OCI-LY1 (cell line): ENCODE results near the gene NOX5.

ENCODE experiments used
- H2AFZ ChIP-seq: fragments of 200-600 bp; sonication (generic), shearing (Covaris generic); 2 replicates; pipeline ENCODE4 v1.6.0; 2014; ENCODE audit warnings: antibody characterized with exemption, mild to moderate bottlenecking, low read length
- H3F3A ChIP-seq: fragments of 200-600 bp; sonication (generic), shearing (Covaris generic); 2 replicates; pipeline ENCODE4 v1.6.0; 2014; ENCODE audit warnings: mild to moderate bottlenecking, antibody characterized with exemption, low read length, moderate library complexity; ENCODE audit not compliant: insufficient read depth
- H3K27ac ChIP-seq: fragments of 200-600 bp; sonication (generic); 2 replicates; pipeline ENCODE4 v1.5.1; 2014; ENCODE audit warnings: low read length, mixed run types, mild to moderate bottlenecking, low read depth; ENCODE audit not compliant: poor library complexity, severe bottlenecking
- H3K27me3 ChIP-seq: fragments of 200-600 bp; sonication (generic); 2 replicates; pipeline ENCODE4 v1.6.0; 2014; ENCODE audit warnings: antibody characterized with exemption, mild to moderate bottlenecking, low read length, moderate library complexity; ENCODE audit not compliant: insufficient read depth
- H3K36me3 ChIP-seq: fragments of 200-600 bp; sonication (generic); 2 replicates; pipeline ENCODE4 v1.6.1; 2014; ENCODE audit warnings: mild to moderate bottlenecking, antibody characterized with exemption, low read length, moderate library complexity, mixed read lengths; ENCODE audit not compliant: insufficient read depth
- H3K4me1 ChIP-seq: fragments of 200-600 bp; sonication (generic); 2 replicates; pipeline ENCODE4 v1.5.1; 2014; ENCODE audit warnings: mild to moderate bottlenecking, low read length, moderate library complexity; ENCODE audit not compliant: insufficient read depth, severe bottlenecking
- H3K4me2 ChIP-seq: fragments of 200-600 bp; sonication (generic), shearing (Covaris generic); 2 replicates; pipeline ENCODE4 v1.6.1; 2014; ENCODE audit warnings: low read length
- H3K4me3 ChIP-seq: fragments of 200-600 bp; sonication (generic); 2 replicates; pipeline ENCODE4 v1.5.1; 2014; ENCODE audit warnings: low read length, low read depth, mild to moderate bottlenecking, mixed read lengths; ENCODE audit not compliant: poor library complexity, severe bottlenecking
- H3K79me2 ChIP-seq: fragments of 200-600 bp; shearing (Covaris generic); 2 replicates; pipeline ENCODE4 v1.6.1; 2016; ENCODE audit warnings: mixed run types, low read length, mixed read lengths; ENCODE audit not compliant: insufficient read depth
- H3K9ac ChIP-seq: fragments of 200-600 bp; sonication (generic), shearing (Covaris generic); 2 replicates; pipeline ENCODE4 v1.6.1; 2014; ENCODE audit warnings: mild to moderate bottlenecking, low read length, mixed read lengths
- H3K9me2 ChIP-seq: fragments of 200-600 bp; sonication (generic), shearing (Covaris generic); 2 replicates; pipeline ENCODE4 v1.6.1; 2014; ENCODE audit warnings: low read depth, mild to moderate bottlenecking, low read length, mixed read lengths
- H3K9me3 ChIP-seq: fragments of 200-600 bp; shearing (Covaris generic); 2 replicates; pipeline ENCODE4 v1.6.1; 2014; ENCODE audit warnings: low read length, mixed read lengths
- H4K20me1 ChIP-seq: fragments of 200-600 bp; sonication (generic), shearing (Covaris generic); 2 replicates; pipeline ENCODE4 v1.6.0; 2016; ENCODE audit warnings: mild to moderate bottlenecking, low read length; ENCODE audit not compliant: insufficient read depth
- CTCF ChIP-seq: fragments of 200-600 bp; sonication (generic), shearing (Covaris generic); IDR thresholded peaks from 2 replicates; pipeline ENCODE4 v1.5.1; 2017; ENCODE audit warnings: mild to moderate bottlenecking, antibody characterized with exemption, low read length, moderate library complexity, mixed read lengths
- EZH2 ChIP-seq: fragments of 200-600 bp; sonication (generic), shearing (Covaris generic); IDR thresholded peaks from 2 replicates; pipeline ENCODE4 v1.8.0; 2017; ENCODE audit warnings: borderline replicate concordance, mixed run types, mild to moderate bottlenecking, antibody characterized with exemption, low read length, moderate library complexity, mixed read lengths

NOX5 gene

GRCh38 chr15:69089258-69089657 lies 74.8 kb downstream of the NOX5 start:
- Histone ChIP-seq H3K27me3 (no peaks in the 10 kb centered on the region; the same call in 1 of the 2 replicates), H4K20me1 (no peaks in the 10 kb centered on the region), H3K9me3 (no peaks in the 10 kb centered on the region), H3K79me2 (no peaks in the 10 kb centered on the region), H2AFZ (no peak overlapping the region), H3K4me2 (no peak overlapping the region), H3K9me2 (no peaks in the 10 kb centered on the region), H3K27ac (no peak overlapping the region), H3K36me3 (no peaks in the 10 kb centered on the region), H3K9ac (no peak overlapping the region), H3K4me3 (no peak overlapping the region), H3K4me1 (no peaks in the 10 kb centered on the region), H3F3A (no peaks in the 10 kb centered on the region)
- TF ChIP-seq CTCF (no peak), EZH2 (no peak)

GRCh38 chr15:69090197-69090948 lies 75.9 kb downstream of the NOX5 start:
- Histone ChIP-seq H3F3A (no peaks in the 10 kb centered on the region), H3K4me1 (no peaks in the 10 kb centered on the region), H3K79me2 (no peaks in the 10 kb centered on the region)

GRCh38 chr15:69091654-69092053 lies 77.2 kb downstream of the NOX5 start:
- Histone ChIP-seq H3K27ac (no peak overlapping the region), H3K4me2 (no peak overlapping the region), H3K79me2 (no peaks in the 10 kb centered on the region), H3K27me3 (no peaks in the 10 kb centered on the region; the same call in 1 of the 2 replicates), H2AFZ (no peak overlapping the region), H3K4me3 (no peak overlapping the region), H3K9me3 (no peaks in the 10 kb centered on the region), H3K9ac (no peak overlapping the region), H4K20me1 (no peaks in the 10 kb centered on the region), H3K36me3 (no peaks in the 10 kb centered on the region), H3F3A (no peaks in the 10 kb centered on the region), H3K9me2 (no peaks in the 10 kb centered on the region), H3K4me1 (no peaks in the 10 kb centered on the region)
- TF ChIP-seq EZH2, result no peak
- TF ChIP-seq CTCF, result no peak

More at GRCh38 chr15:69090197-69090948, 75.9 kb downstream of the NOX5 start:
- Histone ChIP-seq H4K20me1 (no peaks in the 10 kb centered on the region), H3K4me2 (no peak overlapping the region), H3K9ac (no peak overlapping the region), H3K9me3 (no peaks in the 10 kb centered on the region), H3K36me3 (no peaks in the 10 kb centered on the region), H3K4me3 (no peak overlapping the region), H3K27ac (no peak overlapping the region), H3K9me2 (no peaks in the 10 kb centered on the region), H3K27me3 (no peaks in the 10 kb centered on the region; the same call in 1 of the 2 replicates), H2AFZ (no peak overlapping the region)
- no peak for TF ChIP-seq CTCF
- TF ChIP-seq EZH2, result no peak
